Heart right ventricle (tissue), 16 donors: ENCODE data around the gene CEP104. TPM values are rescaled to one million over a fixed set of nuclear protein-coding genes. Genes with fewer than 3 reads are reported as not detected.

ENCODE experiments used
- ATAC-seq, 8 donors: fragments of 200-7000 bp; cut with Tn5 transposase; one replicate each; pipeline ENCODE4 v1.9.1; 2020; ENCODE audit warnings: mild to moderate bottlenecking in 8 of 8, moderate library complexity in 8 of 8, moderate number of reproducible peaks in 1 of 8
- DNase-seq, 2 donors: peaks; one replicate each; pipeline ENCODE4 v3.0.0-alpha.2; 2020
- H3K27ac ChIP-seq, 10 donors: fragments of 200-600 bp; sonication (generic) in 2 of 10; one replicate each; pipeline versions ENCODE4 v1.5.0 to v1.8.0; 2020 to 2022; ENCODE audit warnings: mild to moderate bottlenecking in 3 of 10
- H3K27me3 ChIP-seq, 7 donors: fragments of 200-600 bp; one replicate each; pipeline ENCODE4 v1.8.0; 2021 to 2022; ENCODE audit warnings: mild to moderate bottlenecking in 2 of 7
- H3K36me3 ChIP-seq, 9 donors: fragments of 200-600 bp; sonication (generic) in 1 of 9; one replicate each; pipeline versions ENCODE4 v1.5.0 to v1.8.0; 2020 to 2022; ENCODE audit warnings: mild to moderate bottlenecking in 2 of 9
- H3K4me1 ChIP-seq, 9 donors: fragments of 200-600 bp; sonication (generic) in 1 of 9; one replicate each; pipeline versions ENCODE4 v1.5.0 to v1.8.0; 2020 to 2022; ENCODE audit warnings: mild to moderate bottlenecking in 4 of 9
- H3K4me3 ChIP-seq, 10 donors: fragments of 200-600 bp; sonication (generic) in 2 of 10; one replicate each; pipeline versions ENCODE4 v1.5.0 to v1.8.0; 2020 to 2022; ENCODE audit warnings: mild to moderate bottlenecking in 7 of 10, moderate library complexity in 2 of 10
- H3K9me3 ChIP-seq, 11 donors: fragments of 200-600 bp in 10 of 11; sonication (generic) in 2 of 11; one replicate each; pipeline versions ENCODE4 v1.5.0 to v1.8.0; 2013 to 2022; ENCODE audit warnings: mild to moderate bottlenecking in 2 of 11, control low read depth in 1 of 11, moderate library complexity in 1 of 11
- WGBS, 2 donors: extraction: QIAGEN DNeasy Blood & Tissue Kit; methylation state at CpG; one replicate each; pipeline ENCODE4 v1.1.7; 2013; ENCODE audit warnings: inconsistent platforms in 1 of 2; 5-methylcytosine and 5-hydroxymethylcytosine counted together
- intact Hi-C, 10 donors: fragments of 100-400 bp; cut with DNase I; formaldehyde crosslinking; loops; one replicate each; pipeline versions ENCODE4 v1.11.1 to v1.14.2; 2022
- polyA plus RNA-seq, 2 donors: library from polyadenylated mRNA; stranded (reverse); fragments of 200-250 nt; gene quantifications; one replicate each; pipeline ENCODE4 v1.2.3, GENCODE V29; 2013
- total RNA-seq, 10 donors: library from RNA; stranded (reverse); fragmentation: NEBNext Ultra II Directional in 3 of 10; extraction: Animal tissue kit (Norgen Biotek cat#: 25700) in 3 of 10; gene quantifications; one replicate each; pipeline versions ENCODE4 v1.2.1 to v1.2.4, GENCODE V29; 2021 to 2023
- TF ChIP-seq, protein P1 (sequence below), 9 donors: fragments of 200-600 bp; sonication (generic) in 2 of 9; IDR thresholded peaks; one replicate each; pipeline versions ENCODE4 v1.5.0 to v1.8.0; 2021 to 2022; ENCODE audit warnings: antibody characterized with exemption in 9 of 9, mild to moderate bottlenecking in 5 of 9, moderate library complexity in 1 of 9
- donor health status: Arrhythmogenic right ventricular cardiomyopathy.
- donor health status: ischemic (EF 13 %, LVEDD 7.1; RV severe dilation, severe dysfunction).
- donor health status: healthy with polysubstance abuse.
- donor health status: DM: no; HTN: yes; CAD: no.
- donor health status: DM: no; HTN: no; CAD: no.
- donor health status: ischemic (EF 25% LVEDD 6.9; RV normal size, moderate dysfunction).
- donor health status: ischemic (EF 25% LVEDD 5.7; RV mildly dilated, moderate dysfunction).
- donor health status: healthy.
- donor health status: DM: yes; HTN: yes; CAD: no.
- donor health status: Ischemic cardiomyopathy.
- donor health status: ischemic (EF 35%, LVEDD 5.7; RV mildly dilated, moderate dysfunction).
- donor health status: nonischemic (EF 11% LVEDD 7.7; RV severe dilation, severe dysfunction).
- donor health status: DM: yes; HTN: yes; CAD: no.
- donor health status: PGD.
- donor health status: ischemic (EF 29% LVEDD 5.4; RV normal size, mild dysfunction).
- donor health status: nonischemic (EF 23%, LVEDD 6.1; RV moderate dilation, normal function).

Gene CEP104
- total and polyA plus RNA-seq, 12 donors: 4.9 to 42.9 (median 27.2) TPM

DNA sequence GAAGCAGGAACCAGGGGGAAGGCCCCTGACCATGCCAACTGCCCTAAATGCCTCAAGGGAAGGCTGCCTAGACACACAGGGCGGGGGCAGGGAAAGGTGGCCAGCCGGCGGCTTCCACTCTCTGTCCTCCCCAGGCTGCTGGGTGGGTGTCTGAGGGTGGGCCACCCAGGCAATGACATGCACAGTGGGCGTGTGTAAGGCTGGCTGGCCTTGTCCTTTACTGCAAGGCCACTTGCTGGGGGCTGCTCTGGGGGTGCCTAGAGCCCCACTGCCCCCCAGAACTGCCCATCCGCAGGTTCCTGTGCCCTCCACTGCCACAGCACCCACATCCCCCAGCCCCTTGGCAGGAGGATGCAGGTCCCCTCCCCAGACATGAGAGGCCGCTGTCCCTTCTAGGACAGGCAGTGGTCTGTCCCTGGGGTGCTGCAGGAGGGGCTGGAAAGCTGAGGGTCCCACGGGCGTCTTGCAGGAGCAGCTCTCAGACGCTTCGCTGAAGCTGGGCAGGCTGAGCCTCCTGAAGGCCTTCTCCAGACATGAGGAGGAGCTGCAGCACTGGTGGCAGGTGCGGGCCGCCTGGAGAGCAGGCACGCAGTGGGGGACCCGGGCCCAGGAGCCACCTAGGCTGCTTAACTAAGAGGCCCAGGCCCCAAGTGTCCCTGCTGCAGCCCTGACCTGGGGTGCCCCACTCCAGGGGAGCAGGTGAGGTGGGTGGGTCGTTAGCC is 94.7 kb downstream of the CEP104 start:
- Histone ChIP-seq H3K27ac (no peak overlapping the region), H3K4me1 (no peaks in the 10 kb centered on the region), H3K36me3 (no peaks in the 10 kb centered on the region), H3K27me3 (peaks cover 0 to 59% (median 26%) of the 10 kb centered on the region in 7 donors), H3K4me3 (no peak overlapping the region), H3K9me3 (peaks cover 0 to 10% (median 0%) of the 10 kb centered on the region in 11 donors)
- ATAC-seq (peak in 2 of 8 donors; percentile 25 to 58), DNase-seq (no peak)
- intact Hi-C loops: no loop called here
- TF ChIP-seq, protein P1, sequence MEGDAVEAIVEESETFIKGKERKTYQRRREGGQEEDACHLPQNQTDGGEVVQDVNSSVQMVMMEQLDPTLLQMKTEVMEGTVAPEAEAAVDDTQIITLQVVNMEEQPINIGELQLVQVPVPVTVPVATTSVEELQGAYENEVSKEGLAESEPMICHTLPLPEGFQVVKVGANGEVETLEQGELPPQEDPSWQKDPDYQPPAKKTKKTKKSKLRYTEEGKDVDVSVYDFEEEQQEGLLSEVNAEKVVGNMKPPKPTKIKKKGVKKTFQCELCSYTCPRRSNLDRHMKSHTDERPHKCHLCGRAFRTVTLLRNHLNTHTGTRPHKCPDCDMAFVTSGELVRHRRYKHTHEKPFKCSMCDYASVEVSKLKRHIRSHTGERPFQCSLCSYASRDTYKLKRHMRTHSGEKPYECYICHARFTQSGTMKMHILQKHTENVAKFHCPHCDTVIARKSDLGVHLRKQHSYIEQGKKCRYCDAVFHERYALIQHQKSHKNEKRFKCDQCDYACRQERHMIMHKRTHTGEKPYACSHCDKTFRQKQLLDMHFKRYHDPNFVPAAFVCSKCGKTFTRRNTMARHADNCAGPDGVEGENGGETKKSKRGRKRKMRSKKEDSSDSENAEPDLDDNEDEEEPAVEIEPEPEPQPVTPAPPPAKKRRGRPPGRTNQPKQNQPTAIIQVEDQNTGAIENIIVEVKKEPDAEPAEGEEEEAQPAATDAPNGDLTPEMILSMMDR (IDR thresholded peaks at IDR 0.05): no peak
- WGBS, 2 donors: 73 to 85% methylated on average over 14 to 15 of the region's 15 CpGs

Other genes starting within 250 kb of the CEP104 start
- gene MEGF6, start 245.7 kb downstream of the CEP104 start, total RNA-seq: 10 to 100 TPM in 1 of 10 donors, 1 to 10 TPM in 9; 1.8 to 14.1 (median 7.1) TPM
- gene MEGF6, start 245.7 kb downstream of the CEP104 start, polyA plus RNA-seq: 1 to 10 TPM; 2.9 to 7.6 TPM
- gene TPRG1L, start 232.2 kb downstream of the CEP104 start, total RNA-seq: 10 to 100 TPM; 42.6 to 60.7 (median 51.3) TPM
- 10 to 100 TPM; 15.1 to 34.8 TPM for gene TPRG1L, start 232.2 kb downstream of the CEP104 start, polyA plus RNA-seq
- 10 to 100 TPM in 5 of 10 donors, 1 to 10 TPM in 5; 7.5 to 12.9 (median 10.1) TPM for gene WRAP73, start 207.1 kb downstream of the CEP104 start, total RNA-seq
- 10 to 100 TPM; 12.3 to 16.5 TPM for gene WRAP73, start 207.1 kb downstream of the CEP104 start, polyA plus RNA-seq
- gene TP73, start 204.7 kb downstream of the CEP104 start, total RNA-seq: under 1 TPM in 4 of 10 donors, not detected in 6; 0.15 to 0.58 (median 0.22) TPM
- under 1 TPM in 1 of 2 donors, not detected in 1; 0.03 TPM for gene TP73, start 204.7 kb downstream of the CEP104 start, polyA plus RNA-seq
- gene CCDC27, start 104.8 kb downstream of the CEP104 start, total RNA-seq: not detected
- gene CCDC27, start 104.8 kb downstream of the CEP104 start, polyA plus RNA-seq: under 1 TPM in 1 of 2 donors, not detected in 1; 0.03 TPM
- gene SMIM1, start 84.5 kb downstream of the CEP104 start, total RNA-seq: 10 to 100 TPM in 5 of 10 donors, 1 to 10 TPM in 5; 6.2 to 24.5 (median 9.7) TPM
- 10 to 100 TPM in 1 of 2 donors, 1 to 10 TPM in 1; 4.0 to 33.9 TPM for gene SMIM1, start 84.5 kb downstream of the CEP104 start, polyA plus RNA-seq
- gene LRRC47, start 60.7 kb downstream of the CEP104 start, total RNA-seq: 10 to 100 TPM; 54.9 to 85.4 (median 73.9) TPM
- 10 to 100 TPM; 17.6 to 28.1 TPM for gene LRRC47, start 60.7 kb downstream of the CEP104 start, polyA plus RNA-seq
- gene DFFB, start 265 bp upstream of the CEP104 start, total RNA-seq: 1 to 10 TPM; 1.2 to 4.1 (median 2.3) TPM
- 1 to 10 TPM; 1.5 to 7.9 TPM for gene DFFB, start 265 bp upstream of the CEP104 start, polyA plus RNA-seq
- gene C1orf174, start 43.1 kb upstream of the CEP104 start, total RNA-seq: 10 to 100 TPM in 5 of 10 donors, 1 to 10 TPM in 5; 7.5 to 13.4 (median 10.5) TPM
- gene C1orf174, start 43.1 kb upstream of the CEP104 start, polyA plus RNA-seq: 10 to 100 TPM; 10.7 to 12.1 TPM